Mesendoderm (in vitro differentiated cells): ENCODE measurements around the gene CCDC177.
A peak's percentile ranks its signal among the peaks of the same experiment; 100 is the strongest.

Experiments
- DNase-seq: peaks from one replicate; pipeline ENCODE4 v3.0.0; 2013
- H2AK5ac ChIP-seq: 2 replicates; pipeline ENCODE4 v1.6.1; 2013; ENCODE audit warnings: low read length, inconsistent platforms
- H2BK120ac ChIP-seq: 2 replicates; pipeline ENCODE4 v1.6.1; 2013; ENCODE audit warnings: low read depth, mild to moderate bottlenecking, low read length, moderate library complexity, mixed read lengths
- H2BK15ac ChIP-seq: replicated peaks from 2 replicates; pipeline ENCODE4 v1.6.1; 2013; ENCODE audit warnings: low read depth, mild to moderate bottlenecking, moderate library complexity
- H2BK5ac ChIP-seq: 2 replicates; pipeline ENCODE4 v1.6.1; 2013; ENCODE audit warnings: low read length, inconsistent platforms
- H3K18ac ChIP-seq: 2 replicates; pipeline ENCODE4 v1.6.1; 2013; ENCODE audit warnings: mild to moderate bottlenecking, low read length, mixed read lengths
- H3K23ac ChIP-seq: one replicate; pipeline ENCODE4 v1.6.1; 2013; ENCODE audit warnings: low read length
- H3K27ac ChIP-seq: 2 replicates; pipeline ENCODE4 v1.5.1; 2013; ENCODE audit warnings: low read depth, mild to moderate bottlenecking, inconsistent platforms, low read length, moderate library complexity
- H3K27me3 ChIP-seq: 2 replicates; pipeline ENCODE4 v1.6.1; 2013; ENCODE audit warnings: low read length, control low read depth, mild to moderate bottlenecking, inconsistent platforms; ENCODE audit not compliant: insufficient read depth, poor library complexity
- H3K36me3 ChIP-seq: 2 replicates; pipeline ENCODE4 v1.6.1; 2013; ENCODE audit warnings: low read length, inconsistent platforms; ENCODE audit not compliant: control insufficient read depth, insufficient read depth
- H3K4ac ChIP-seq: one replicate; pipeline ENCODE4 v1.6.1; 2013; ENCODE audit warnings: low read depth, mild to moderate bottlenecking, low read length, moderate library complexity
- H3K4me1 ChIP-seq: 2 replicates; pipeline ENCODE4 v1.6.1; 2013; ENCODE audit warnings: low read depth, low read length, inconsistent platforms; ENCODE audit not compliant: control insufficient read depth
- H3K4me2 ChIP-seq: 2 replicates; pipeline ENCODE4 v1.6.1; 2013; ENCODE audit warnings: low read length
- H3K4me3 ChIP-seq: 2 replicates; pipeline ENCODE4 v1.5.1; 2013; ENCODE audit warnings: mild to moderate bottlenecking, low read length
- H3K56ac ChIP-seq: one replicate; pipeline ENCODE4 v1.6.1; 2013; ENCODE audit warnings: low read length
- H3K79me1 ChIP-seq: 2 replicates; pipeline ENCODE4 v1.6.1; 2013; ENCODE audit warnings: low read length, inconsistent platforms
- H3K79me2 ChIP-seq: 2 replicates; pipeline ENCODE4 v1.6.1; 2013; ENCODE audit warnings: mild to moderate bottlenecking, low read length; ENCODE audit not compliant: control insufficient read depth, insufficient read depth
- H3K9ac ChIP-seq: 2 replicates; pipeline ENCODE4 v1.6.1; 2013; ENCODE audit warnings: low read length, inconsistent platforms
- H4K5ac ChIP-seq: one replicate; pipeline ENCODE4 v1.6.1; 2013; ENCODE audit warnings: low read length
- H4K8ac ChIP-seq: one replicate; pipeline ENCODE4 v1.6.1; 2013; ENCODE audit warnings: low read depth, mild to moderate bottlenecking, control low read depth, low read length, moderate library complexity
- WGBS: extraction: QIAGEN DNeasy Blood & Tissue Kit; methylation state at CpG from one replicate; pipeline ENCODE4 v1.1.7; 2013; ENCODE audit warnings: low lambda C conversion rate, missing lambda C conversion rate; ENCODE audit not compliant: insufficient coverage; ENCODE audit errors: extremely low coverage; 5-methylcytosine and 5-hydroxymethylcytosine counted together

CCDC177 gene

GRCh38 chr14:69612783-69613130 is 38.1 kb upstream of the CCDC177 start:
- Histone ChIP-seq H3K18ac (no peak overlapping the region), H4K5ac (no peak overlapping the region), H2BK15ac (no peak overlapping the region), H3K27me3 (no peaks in the 10 kb centered on the region), H2BK120ac (no peak overlapping the region), H3K4me2 (peak overlapping the region; percentile 28), H4K8ac (no peak overlapping the region), H3K4me3 (no peak overlapping the region), H3K4me1 (peaks cover 2% of the 10 kb centered on the region), H3K79me2 (no peaks in the 10 kb centered on the region), H2AK5ac (no peak overlapping the region), H3K23ac (no peak overlapping the region), H3K79me1 (no peaks in the 10 kb centered on the region), H2BK5ac (no peak overlapping the region), H3K36me3 (no peaks in the 10 kb centered on the region), H3K56ac (peak overlapping the region; percentile 69), H3K4ac (no peak overlapping the region), H3K27ac (no peak overlapping the region), H3K9ac (peak overlapping the region; percentile 46)
- WGBS = no CpG with 5 or more reads among the region's 2 CpGs
- DNase-seq = no peak

GRCh38 chr14:69612014-69612782 is 37.5 kb upstream of the CCDC177 start:
- Histone ChIP-seq H3K9ac (peak overlapping the region; percentile 46), H2BK120ac (no peak overlapping the region), H3K27ac (no peak overlapping the region), H3K4me1 (peaks cover 2% of the 10 kb centered on the region), H2BK15ac (no peak overlapping the region), H3K4me2 (peak overlapping the region; percentile 28), H2AK5ac (no peak overlapping the region), H3K36me3 (no peaks in the 10 kb centered on the region), H3K56ac (peak overlapping the region; percentile 69), H3K4ac (no peak overlapping the region), H4K8ac (no peak overlapping the region), H3K79me1 (no peaks in the 10 kb centered on the region), H4K5ac (no peak overlapping the region), H3K23ac (peak overlapping the region; percentile 45), H3K27me3 (no peaks in the 10 kb centered on the region), H3K79me2 (no peaks in the 10 kb centered on the region), H2BK5ac (no peak overlapping the region), H3K4me3 (peak overlapping the region; percentile 70), H3K18ac (peak overlapping the region; percentile 60)
- WGBS = no CpG with 5 or more reads among the region's 47 CpGs
- peak; percentile 49 for DNase-seq

GRCh38 chr14:69611172-69612013 is 36.7 kb upstream of the CCDC177 start, which contains the start of gene SUSD6:
Gene SUSD6 (plus strand): TSS chr14:69611596. CDS start chr14:69658593, 46,997 bp downstream.
- no peaks in the 10 kb centered on the region for H3K27me3 ChIP-seq
- no peak within 1 kb of the TSS for H3K4ac ChIP-seq
- no peaks in the 10 kb centered on the region for H3K79me2 ChIP-seq
- WGBS = no CpG with 5 or more reads among the region's 105 CpGs
- H3K23ac ChIP-seq = peak within 1 kb of the TSS; percentile 45
- no peak within 1 kb of the TSS for H2BK15ac ChIP-seq
- H3K56ac ChIP-seq = peak within 1 kb of the TSS; percentile 69
- peak; percentile 88 for DNase-seq
- H3K9ac ChIP-seq = peak within 1 kb of the TSS; percentile 57
- no peaks in the 10 kb centered on the region for H3K36me3 ChIP-seq
- peaks cover 2% of the 10 kb centered on the region for H3K4me1 ChIP-seq
- H3K4me2 ChIP-seq = peak within 1 kb of the TSS; percentile 39
- no peaks in the 10 kb centered on the region for H3K79me1 ChIP-seq
- peak within 1 kb of the TSS; percentile 35 for H2BK120ac ChIP-seq
- H4K8ac ChIP-seq = peak within 1 kb of the TSS; percentile 91
- peak within 1 kb of the TSS; percentile 70 for H3K4me3 ChIP-seq
- no peak within 1 kb of the TSS for H2BK5ac ChIP-seq
- H3K18ac ChIP-seq = peak within 1 kb of the TSS; percentile 81
- peak within 1 kb of the TSS; percentile 61 for H3K27ac ChIP-seq
- no peak within 1 kb of the TSS for H2AK5ac ChIP-seq
- no peak within 1 kb of the TSS for H4K5ac ChIP-seq

GRCh38 chr14:69610874-69611171 is 36.2 kb upstream of the CCDC177 start:
- no peak overlapping the region for H2BK120ac ChIP-seq
- H2BK5ac ChIP-seq = no peak overlapping the region
- H3K36me3 ChIP-seq = no peaks in the 10 kb centered on the region
- H3K4me2 ChIP-seq = peak overlapping the region; percentile 39
- H3K56ac ChIP-seq = peak overlapping the region; percentile 65
- no peak overlapping the region for H3K4ac ChIP-seq
- peak overlapping the region; percentile 57 for H3K9ac ChIP-seq
- no peak for DNase-seq
- WGBS = no CpG with 5 or more reads among the region's 8 CpGs
- no peaks in the 10 kb centered on the region for H3K27me3 ChIP-seq
- H2BK15ac ChIP-seq = no peak overlapping the region
- no peak overlapping the region for H4K5ac ChIP-seq
- H3K4me1 ChIP-seq = peaks cover 2% of the 10 kb centered on the region
- no peak overlapping the region for H3K23ac ChIP-seq
- peak overlapping the region; percentile 81 for H3K18ac ChIP-seq
- peak overlapping the region; percentile 48 for H3K4me3 ChIP-seq
- no peak overlapping the region for H3K27ac ChIP-seq
- no peak overlapping the region for H2AK5ac ChIP-seq
- H3K79me1 ChIP-seq = no peaks in the 10 kb centered on the region
- peak overlapping the region; percentile 91 for H4K8ac ChIP-seq
- no peaks in the 10 kb centered on the region for H3K79me2 ChIP-seq

DNA sequence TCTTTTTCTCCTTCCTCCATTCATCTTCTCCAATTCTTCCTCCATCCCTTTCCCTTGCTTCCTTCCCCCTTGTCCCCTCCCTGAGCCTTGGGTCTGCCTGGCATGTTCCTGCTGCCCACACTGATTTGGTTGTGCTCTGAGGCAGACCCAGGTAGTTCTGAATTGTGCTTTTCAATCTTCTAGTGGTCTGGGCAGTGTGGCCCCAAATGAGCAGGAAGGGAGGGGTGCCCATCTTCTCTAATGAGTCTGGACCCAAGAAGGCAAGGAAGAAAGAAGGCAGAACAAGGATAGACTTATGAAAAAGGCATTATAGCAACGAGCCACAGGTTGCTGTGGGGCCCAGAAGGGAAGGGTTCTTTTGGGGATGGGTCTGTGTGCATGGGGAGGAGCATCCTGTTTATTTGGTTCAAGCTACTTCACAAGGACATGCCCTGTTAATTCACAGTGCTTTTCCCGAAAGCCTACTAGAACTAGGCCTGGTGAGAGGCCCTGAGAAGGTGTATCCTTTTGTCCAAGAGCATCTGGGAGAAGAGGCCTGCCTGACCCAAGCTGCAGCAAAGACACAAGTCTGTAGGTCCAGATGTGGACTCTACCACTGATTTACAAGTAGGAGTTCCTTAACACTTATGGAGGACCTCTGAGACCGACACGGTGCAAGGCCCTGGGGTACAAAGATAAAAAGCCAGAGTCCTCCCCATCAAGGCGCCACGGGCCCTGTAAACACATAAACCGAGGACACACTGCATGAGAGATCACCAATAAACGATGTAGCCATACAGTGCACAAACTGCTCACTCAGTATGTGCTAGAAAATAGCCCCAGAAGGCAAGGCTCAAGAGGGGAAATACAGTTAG is 35.6 kb upstream of the CCDC177 start:
- peak overlapping the region; percentile 39 for H3K4me2 ChIP-seq
- no peak overlapping the region for H3K4ac ChIP-seq
- no peak overlapping the region for H2BK120ac ChIP-seq
- WGBS = no CpG with 5 or more reads among the region's 8 CpGs
- H2BK15ac ChIP-seq = no peak overlapping the region
- no peaks in the 10 kb centered on the region for H3K27me3 ChIP-seq
- no peak for DNase-seq
- no peak overlapping the region for H2AK5ac ChIP-seq
- no peaks in the 10 kb centered on the region for H3K79me2 ChIP-seq
- H3K36me3 ChIP-seq = no peaks in the 10 kb centered on the region
- H3K79me1 ChIP-seq = no peaks in the 10 kb centered on the region
- H3K4me1 ChIP-seq = peaks cover 2% of the 10 kb centered on the region
- no peak overlapping the region for H4K5ac ChIP-seq
- no peak overlapping the region for H3K23ac ChIP-seq
- no peak overlapping the region for H4K8ac ChIP-seq
- no peak overlapping the region for H3K18ac ChIP-seq
- peak overlapping the region; percentile 65 for H3K56ac ChIP-seq
- no peak overlapping the region for H3K27ac ChIP-seq
- H3K4me3 ChIP-seq = no peak overlapping the region
- H2BK5ac ChIP-seq = no peak overlapping the region
- H3K9ac ChIP-seq = peak overlapping the region; percentile 57
